Limb (tissue), 2 donors: ENCODE data around the gene HSF2BP.
"Not testable (repeated sequence)": the region's sequence is repeated elsewhere in the genome, so short reads cannot be mapped to it uniquely, and the experiment has no call there.

ENCODE experiments used
- DNase-seq, 2 donors: peaks; one replicate each; pipeline ENCODE4 v3.0.0-alpha.2; 2016; ENCODE audit errors: extremely low spot score in 2 of 2

The HSF2BP gene

GRCh38 chr21:43619344-43619743 lies 39.9 kb downstream of the HSF2BP start:
- no peak for DNase-seq

GRCh38 chr21:43618940-43619339 lies 40.3 kb downstream of the HSF2BP start:
- no peak for DNase-seq

DNA sequence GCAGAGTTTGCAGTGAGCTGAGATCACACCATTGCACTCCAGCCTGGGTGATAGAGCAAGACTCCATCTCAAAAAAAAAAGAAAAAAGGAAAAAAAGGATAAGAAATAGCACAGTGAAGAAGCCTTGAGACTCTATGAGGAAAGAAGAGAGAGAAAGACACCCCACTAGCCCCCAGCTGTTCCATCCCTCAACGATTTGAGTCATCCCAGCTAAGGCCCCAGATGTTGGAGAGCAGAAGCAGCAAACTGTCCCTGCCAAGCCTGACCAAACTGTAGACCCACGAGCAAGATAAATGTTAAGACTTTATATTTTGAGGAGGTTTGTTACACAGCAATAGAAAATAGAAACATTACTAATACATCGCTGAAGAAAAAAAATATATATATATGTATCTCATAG lies 42.4 kb downstream of the HSF2BP start:
- not testable (repeated sequence) for DNase-seq

DNA sequence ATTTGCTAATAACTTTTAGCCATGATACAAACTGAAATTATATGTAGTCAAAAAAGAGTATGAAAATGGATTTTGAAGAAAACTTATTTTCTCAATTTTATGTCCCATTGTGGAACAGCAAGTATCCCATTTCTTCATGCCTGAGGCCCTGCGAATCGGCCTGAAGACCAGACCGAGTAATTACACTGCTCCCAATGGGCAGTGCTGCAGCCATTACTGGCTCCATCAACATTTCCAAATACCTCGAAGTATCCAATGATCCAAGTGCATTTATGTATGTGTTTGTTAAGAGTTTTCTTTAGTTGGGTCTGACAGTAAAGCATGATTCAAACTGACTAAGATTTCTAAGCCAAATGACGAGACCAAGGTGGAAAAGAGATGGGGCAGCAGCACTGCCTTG lies 44.4 kb downstream of the HSF2BP start:
- no peak for DNase-seq

DNA sequence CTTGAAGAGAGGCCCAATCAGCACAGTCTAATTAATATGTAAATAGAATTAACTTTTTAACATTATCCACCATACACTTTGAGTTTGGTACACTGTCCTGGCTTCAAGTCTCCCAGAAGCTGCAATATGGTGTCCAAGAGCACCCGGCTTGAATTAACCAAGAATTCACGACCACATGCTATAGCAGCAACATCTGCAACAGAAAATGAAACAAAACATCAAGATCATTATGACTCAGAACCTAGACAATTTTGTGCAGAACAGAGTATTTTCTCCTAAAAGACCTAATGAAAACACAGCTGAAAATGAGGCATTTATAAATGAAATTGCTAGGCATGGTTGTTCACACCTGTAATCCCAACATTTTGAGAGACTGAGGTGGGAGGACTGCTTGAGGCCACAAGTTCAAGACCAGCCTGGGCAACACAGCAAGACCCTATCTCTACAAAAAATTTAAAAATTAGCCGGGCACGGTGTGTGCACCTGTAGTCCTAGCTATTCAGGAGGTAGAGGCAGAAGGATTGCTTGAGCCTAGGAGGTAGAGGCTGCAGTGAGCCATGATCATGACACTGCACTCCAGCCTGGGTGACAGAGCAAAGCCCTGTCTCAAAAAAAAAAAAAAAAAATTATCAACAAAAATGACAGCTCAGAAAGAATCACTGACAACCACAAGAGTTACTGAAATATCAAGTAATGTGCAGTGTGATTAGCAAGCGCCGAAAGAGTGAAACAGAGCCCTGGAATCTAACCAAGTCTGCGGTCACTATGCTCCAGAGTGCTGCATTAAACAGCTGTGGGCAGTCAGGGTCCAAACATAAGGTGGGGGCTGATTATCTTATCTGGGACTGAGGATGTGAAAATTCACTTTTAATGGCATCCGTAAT lies 45.3 kb downstream of the HSF2BP start:
- DNase-seq: no peak

DNA sequence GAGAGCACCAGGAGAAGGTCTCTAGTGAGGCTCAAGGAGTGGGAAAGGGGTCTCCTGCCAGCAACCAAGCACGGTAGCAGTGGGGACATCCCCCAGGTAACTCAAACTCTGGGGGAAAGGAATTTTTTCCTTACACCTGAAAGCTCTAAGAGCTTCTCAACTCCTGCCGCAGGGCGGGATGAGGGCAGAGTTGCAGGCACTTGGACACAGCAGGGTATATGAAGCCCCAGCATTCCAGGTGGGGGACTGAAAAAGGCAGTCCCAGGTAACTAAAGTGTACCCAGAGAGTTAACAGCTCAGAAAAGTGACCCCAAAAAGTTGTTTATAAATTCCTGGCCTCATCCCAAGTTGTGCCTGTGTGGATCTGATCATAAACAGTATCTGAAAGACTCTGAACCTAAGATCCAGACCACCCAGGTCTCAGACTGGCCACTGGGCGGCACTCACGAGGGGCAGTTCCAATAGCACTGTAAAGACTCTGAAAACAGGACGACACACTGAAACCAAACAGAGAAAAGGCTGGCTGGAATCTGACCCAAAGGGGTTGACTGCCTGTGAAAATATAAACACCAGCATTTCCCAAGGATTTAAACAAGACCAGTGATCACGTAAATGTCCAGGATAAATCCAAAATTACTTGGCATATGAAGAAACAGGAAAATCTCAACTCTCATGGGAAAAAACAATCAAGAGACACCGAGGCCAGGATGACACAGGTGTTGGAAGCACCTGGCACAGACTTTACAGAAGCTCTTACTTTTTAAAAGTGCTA lies 47.5 kb downstream of the HSF2BP start:
- DNase-seq: peak in 1 of 2 donors; percentile 66

DNA sequence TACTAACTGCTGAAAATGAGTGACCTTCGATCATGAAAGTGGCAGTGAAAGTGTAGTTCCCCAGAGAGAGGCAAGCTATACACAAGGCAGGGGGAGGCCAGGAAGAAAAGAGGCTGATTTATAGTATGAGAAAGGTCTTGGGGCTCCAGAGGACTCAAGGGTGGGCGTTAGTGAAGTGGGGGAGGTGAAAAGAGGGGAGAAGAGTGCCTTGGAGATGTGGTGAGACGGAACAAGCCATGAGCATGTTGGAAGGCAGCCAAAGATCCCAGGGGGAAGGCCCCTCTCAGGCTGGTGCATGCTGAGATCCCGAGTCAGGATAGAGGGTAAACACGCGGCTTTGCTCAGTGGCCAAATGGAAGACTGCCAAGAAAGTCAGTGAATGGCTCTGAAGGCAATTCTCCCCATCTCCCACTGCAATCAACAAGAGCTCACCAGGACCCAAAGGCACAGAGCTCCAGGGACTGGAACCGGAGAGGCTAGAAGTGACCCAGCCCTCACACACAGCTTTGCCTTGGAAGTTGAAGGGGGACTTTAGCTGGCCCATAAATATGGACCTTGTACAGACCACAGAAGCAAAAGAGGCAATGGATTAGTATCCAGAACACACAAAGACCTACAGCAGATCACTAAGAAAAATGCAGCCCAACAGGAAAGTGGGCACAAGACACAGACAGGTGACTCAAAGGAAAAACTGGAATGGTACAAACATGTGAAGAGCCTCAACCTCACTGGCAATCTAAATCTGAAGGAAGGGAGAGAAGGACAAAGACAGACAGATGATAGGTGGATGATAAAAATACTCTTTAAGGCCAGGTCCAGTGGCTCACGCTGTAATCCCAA lies 49.6 kb downstream of the HSF2BP start:
- DNase-seq: peak in 1 of 2 donors; percentile 66

GRCh38 chr21:43608664-43609063 lies 50.6 kb downstream of the HSF2BP start:
- no peak for DNase-seq

DNA sequence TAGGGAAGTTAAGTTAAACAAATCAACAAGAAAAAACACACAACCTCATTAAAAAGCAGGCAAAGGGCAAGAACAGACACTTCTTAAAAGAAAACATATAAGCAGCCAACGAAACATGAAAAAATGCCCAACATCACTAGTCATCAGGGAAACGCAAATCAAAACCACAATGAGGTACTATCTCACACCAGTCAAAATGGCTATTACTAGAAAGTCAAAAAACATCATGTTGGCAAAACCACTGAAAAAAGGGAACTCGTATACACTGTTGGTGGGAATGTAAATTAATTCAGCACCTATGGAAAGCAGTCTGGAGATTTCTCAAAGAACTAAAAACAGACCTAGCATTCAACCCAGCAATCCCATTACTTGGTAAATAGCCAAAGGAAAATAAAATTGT lies 51.1 kb downstream of the HSF2BP start:
- DNase-seq: no peak

GRCh38 chr21:43605320-43606215 lies 53.7 kb downstream of the HSF2BP start:
- DNase-seq: no peak

DNA sequence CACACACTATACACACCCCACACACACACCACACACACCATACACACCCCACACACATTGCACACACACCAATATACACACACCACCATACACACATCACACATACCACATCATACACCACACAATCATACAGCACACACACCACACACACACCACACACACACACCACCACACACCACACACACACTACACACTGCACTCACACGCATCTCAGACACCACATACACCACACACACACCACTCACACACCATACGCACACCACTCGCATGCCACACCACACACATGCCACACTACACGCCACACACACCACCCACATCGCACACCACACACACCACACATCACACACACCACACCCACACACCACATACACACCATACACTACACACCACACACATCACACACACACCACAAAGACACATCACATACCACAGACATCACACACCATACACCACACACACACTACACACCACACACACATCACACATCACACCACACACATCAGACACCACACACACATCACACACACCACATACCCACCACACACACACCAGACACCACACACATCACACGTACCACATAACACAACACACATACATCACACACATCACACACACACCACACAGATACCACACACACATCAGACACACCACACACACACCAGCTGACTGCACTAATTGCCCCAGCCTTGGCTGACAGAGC lies 54.6 kb downstream of the HSF2BP start:
- DNase-seq: no peak

GRCh38 chr21:43603641-43604504 lies 55.4 kb downstream of the HSF2BP start:
- no peak for DNase-seq

DNA sequence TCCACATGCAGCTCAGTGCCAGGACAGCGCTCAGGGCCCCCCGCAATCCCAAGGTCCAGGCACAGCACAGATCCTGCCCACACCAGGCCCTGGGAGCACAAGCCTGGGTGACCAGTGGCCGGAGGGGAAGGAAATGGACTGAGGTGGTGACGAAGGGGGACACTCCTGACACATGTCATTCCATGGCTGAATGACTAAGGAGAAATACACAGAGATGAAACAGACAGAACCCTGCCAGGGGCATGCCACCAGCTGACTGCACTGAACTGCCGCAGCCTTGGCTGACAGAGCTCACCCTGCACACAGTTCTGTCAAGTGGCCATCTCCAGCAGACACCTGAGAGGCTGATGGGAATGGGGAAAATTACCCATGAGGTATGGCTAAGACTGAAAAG lies 56.1 kb downstream of the HSF2BP start:
- no peak for DNase-seq

GRCh38 chr21:43602266-43603232 lies 56.7 kb downstream of the HSF2BP start:
- no peak for DNase-seq

GRCh38 chr21:43600642-43601402 lies 58.5 kb downstream of the HSF2BP start:
- no peak for DNase-seq

DNA sequence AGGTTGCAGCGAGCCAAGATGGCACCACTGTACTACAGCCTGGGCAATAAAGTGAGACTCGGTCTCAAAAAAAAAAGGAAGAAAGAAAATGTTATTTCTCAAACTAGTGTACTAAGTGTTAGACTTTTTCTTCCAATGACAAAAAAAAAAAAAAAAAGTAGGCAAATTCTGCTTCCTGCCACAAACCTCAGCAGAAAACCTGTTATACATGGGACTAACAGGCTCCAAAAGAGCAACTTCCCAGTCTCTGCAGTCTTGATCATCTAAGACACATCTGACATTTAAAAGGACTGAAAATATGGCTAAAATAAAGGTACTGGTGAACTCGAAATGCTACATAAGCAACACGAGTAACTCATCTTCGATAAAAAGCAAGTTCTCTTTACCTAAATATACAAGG lies 59.6 kb downstream of the HSF2BP start:
- DNase-seq: no peak

GRCh38 chr21:43598416-43599120 lies 60.7 kb downstream of the HSF2BP start:
- no peak for DNase-seq
